WTC11 (cell line): Measurements from ENCODE around the gene CFAP100. TPM values are rescaled to one million over a fixed set of nuclear protein-coding genes. Genes with fewer than 3 reads are reported as not detected.

ENCODE experiments used
- ATAC-seq: fragments of 200-7000 bp; cut with Tn5 transposase; 2 replicates; pipeline ENCODE4 v1.10.0; 2021; ENCODE audit warnings: mild to moderate bottlenecking, moderate library complexity
- CTCF ChIA-PET: fragments of 300-600 bp; sonication (Branson Sonifier 250); formaldehyde crosslinking; loops from one replicate; lab custom pipeline; 2021; ENCODE audit warnings: antibody characterized with exemption; lab: Charles Lee
- POLR2A ChIA-PET: fragments of 350-600 bp; sonication (Branson Sonifier 250); formaldehyde crosslinking; loops from one replicate; lab custom pipeline; 2021; ENCODE audit warnings: antibody characterized with exemption; lab: Charles Lee
- DNase-seq: peaks from one replicate; pipeline ENCODE4 v3.0.0; 2021; ENCODE audit warnings: low spot score
- H3K27ac Mint-ChIP-seq: 2 replicates; pipeline ENCODE4 v1.8.0; 2021; ENCODE audit warnings: mixed read lengths
- H3K27me3 Mint-ChIP-seq: 2 replicates; pipeline ENCODE4 v1.8.0; 2021; ENCODE audit warnings: low read depth, mild to moderate bottlenecking, moderate library complexity, mixed read lengths
- H3K36me3 Mint-ChIP-seq: 2 replicates; pipeline ENCODE4 v1.8.0; 2021; ENCODE audit warnings: mixed read lengths
- H3K4me1 Mint-ChIP-seq: 2 replicates; pipeline ENCODE4 v1.8.0; 2022; ENCODE audit warnings: mixed read lengths
- H3K4me3 Mint-ChIP-seq: 2 replicates; pipeline ENCODE4 v1.8.0; 2021; ENCODE audit warnings: mild to moderate bottlenecking, moderate library complexity, mixed read lengths
- H3K9me3 Mint-ChIP-seq: 2 replicates; pipeline ENCODE4 v1.8.0; 2021; ENCODE audit warnings: mixed read lengths
- GABPB1 ChIP-seq: sonication (generic); formaldehyde crosslinking; IDR thresholded peaks from 2 replicates; pipeline ENCODE4 v1.8.1; 2023; ENCODE audit warnings: mild to moderate bottlenecking, missing genetic modification reagents
- JAZF1 ChIP-seq: fragments of 250-450 bp; sonication (Bioruptor Pico); IDR thresholded peaks from 2 replicates; pipeline ENCODE4 v1.9.0; 2021; ENCODE audit warnings: moderate library complexity, mild to moderate bottlenecking, inconsistent platforms
- SP1 ChIP-seq: sonication (generic); formaldehyde crosslinking; conservative IDR thresholded peaks from 2 replicates; pipeline ENCODE4 v1.8.1; 2022; ENCODE audit warnings: missing genetic modification reagents
- TEAD4 ChIP-seq: sonication (generic); formaldehyde crosslinking; IDR thresholded peaks from 2 replicates; pipeline ENCODE4 v1.8.0; 2022; ENCODE audit warnings: mild to moderate bottlenecking, missing genetic modification reagents
- ZNF317 ChIP-seq: sonication (generic); formaldehyde crosslinking; IDR thresholded peaks from 2 replicates; pipeline ENCODE4 v1.8.1; 2023; ENCODE audit warnings: low read depth, mild to moderate bottlenecking, moderate library complexity, missing genetic modification reagents, borderline replicate concordance
- ZNF425 ChIP-seq: fragments of 250-450 bp; sonication (Bioruptor Pico); conservative IDR thresholded peaks from 2 replicates; pipeline ENCODE4 v1.9.0; 2021; ENCODE audit warnings: mild to moderate bottlenecking
- total RNA-seq: library from RNA; stranded (reverse); gene quantifications from 3 replicates; pipeline ENCODE4 v1.2.3, GENCODE V29; 2021
- TF ChIP-seq, protein P1 (sequence below): sonication (generic); formaldehyde crosslinking; IDR thresholded peaks from 2 replicates; pipeline ENCODE4 v1.8.0; 2023; ENCODE audit warnings: mild to moderate bottlenecking, missing genetic modification reagents
- TF ChIP-seq, protein P2 (sequence below): fragments of 250-450 bp; sonication (Bioruptor Pico); IDR thresholded peaks from 2 replicates; pipeline ENCODE4 v1.9.0; 2021; ENCODE audit warnings: mild to moderate bottlenecking, borderline replicate concordance

CFAP100 gene
- total RNA-seq, 1 experiment from 2014 or later = not detected

DNA sequence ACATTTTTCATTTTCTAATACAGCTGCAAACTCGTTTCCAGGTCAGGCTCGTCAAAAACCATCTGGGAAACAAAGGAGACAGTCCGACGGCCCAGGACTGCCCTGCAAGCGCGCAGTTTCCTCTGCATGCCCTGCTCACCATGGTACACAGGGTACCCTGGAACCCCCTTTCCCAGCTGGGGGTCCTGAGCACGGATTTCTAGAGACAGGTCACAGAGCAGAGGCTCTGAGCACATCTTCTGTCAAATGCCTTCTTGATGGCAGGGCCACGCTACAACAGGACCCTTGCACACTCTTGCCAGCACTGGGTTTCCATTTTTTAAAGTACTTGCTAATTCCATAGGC lies 72.9 kb downstream of the CFAP100 start (continued):
- TF ChIP-seq JAZF1 (CRISPR knock-in tag) = no peak
- TF ChIP-seq, protein P1, sequence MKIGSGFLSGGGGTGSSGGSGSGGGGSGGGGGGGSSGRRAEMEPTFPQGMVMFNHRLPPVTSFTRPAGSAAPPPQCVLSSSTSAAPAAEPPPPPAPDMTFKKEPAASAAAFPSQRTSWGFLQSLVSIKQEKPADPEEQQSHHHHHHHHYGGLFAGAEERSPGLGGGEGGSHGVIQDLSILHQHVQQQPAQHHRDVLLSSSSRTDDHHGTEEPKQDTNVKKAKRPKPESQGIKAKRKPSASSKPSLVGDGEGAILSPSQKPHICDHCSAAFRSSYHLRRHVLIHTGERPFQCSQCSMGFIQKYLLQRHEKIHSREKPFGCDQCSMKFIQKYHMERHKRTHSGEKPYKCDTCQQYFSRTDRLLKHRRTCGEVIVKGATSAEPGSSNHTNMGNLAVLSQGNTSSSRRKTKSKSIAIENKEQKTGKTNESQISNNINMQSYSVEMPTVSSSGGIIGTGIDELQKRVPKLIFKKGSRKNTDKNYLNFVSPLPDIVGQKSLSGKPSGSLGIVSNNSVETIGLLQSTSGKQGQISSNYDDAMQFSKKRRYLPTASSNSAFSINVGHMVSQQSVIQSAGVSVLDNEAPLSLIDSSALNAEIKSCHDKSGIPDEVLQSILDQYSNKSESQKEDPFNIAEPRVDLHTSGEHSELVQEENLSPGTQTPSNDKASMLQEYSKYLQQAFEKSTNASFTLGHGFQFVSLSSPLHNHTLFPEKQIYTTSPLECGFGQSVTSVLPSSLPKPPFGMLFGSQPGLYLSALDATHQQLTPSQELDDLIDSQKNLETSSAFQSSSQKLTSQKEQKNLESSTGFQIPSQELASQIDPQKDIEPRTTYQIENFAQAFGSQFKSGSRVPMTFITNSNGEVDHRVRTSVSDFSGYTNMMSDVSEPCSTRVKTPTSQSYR = no peak
- no peak for TF ChIP-seq ZNF425 (CRISPR knock-in tag)

DNA sequence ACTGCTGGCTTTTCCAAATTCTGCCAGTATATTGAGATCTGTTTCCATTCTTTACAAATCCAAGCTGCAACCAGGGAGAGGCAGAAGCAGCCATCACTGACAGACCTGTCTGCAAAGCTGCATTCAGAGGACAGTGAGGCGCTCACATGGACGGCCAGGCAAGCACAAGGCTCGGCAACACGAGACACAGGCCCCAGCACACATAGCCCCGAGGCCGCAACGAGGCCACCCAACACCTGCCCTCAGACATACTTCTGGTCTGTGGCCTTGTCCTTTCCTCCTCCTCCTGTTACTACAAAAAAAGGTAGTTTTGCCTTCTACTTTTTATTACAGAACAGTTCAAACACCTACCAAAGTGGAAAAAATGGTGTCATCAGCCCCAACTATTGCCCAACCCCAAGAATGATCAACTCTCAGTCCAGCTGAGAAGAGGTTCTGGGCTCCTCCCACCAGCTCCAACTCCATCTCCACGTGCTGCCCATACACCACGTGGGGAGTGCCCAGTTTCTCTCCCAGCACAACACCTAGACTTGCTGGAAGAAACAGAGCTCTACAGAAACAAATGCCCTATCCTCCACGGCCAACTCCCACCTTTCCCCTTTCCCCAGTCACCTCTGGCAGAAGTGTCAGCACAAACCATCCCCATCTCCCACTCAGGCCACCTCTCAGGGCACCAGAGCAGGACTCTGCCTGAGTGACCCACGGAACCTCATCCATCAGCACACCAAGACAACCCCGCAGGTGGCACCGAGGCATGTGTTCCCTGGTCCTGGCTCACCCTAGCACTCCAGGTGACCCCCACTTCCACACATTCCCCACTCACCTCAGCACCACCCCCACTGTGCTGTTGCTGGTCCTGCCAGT lies 73.6 kb downstream of the CFAP100 start:
- peaks cover 69% of the 10 kb centered on the region for H3K36me3 Mint-ChIP-seq
- peak; percentile 75; the same call in 1 of the 2 replicates for TF ChIP-seq ZNF317 (CRISPR knock-in tag)
- TF ChIP-seq GABPB1 (CRISPR knock-in tag) = peak; percentile 92
- no peak for TF ChIP-seq TEAD4 (CRISPR knock-in tag)
- POLR2A ChIA-PET = no interaction called here
- ATAC-seq (no peak), DNase-seq (peak; percentile 3)
- H3K27me3 Mint-ChIP-seq = no peaks in the 10 kb centered on the region
- H3K9me3 Mint-ChIP-seq = no peaks in the 10 kb centered on the region
- peaks cover 12% of the 10 kb centered on the region for H3K4me1 Mint-ChIP-seq
- no peak overlapping the region for H3K4me3 Mint-ChIP-seq
- CTCF ChIA-PET = no interaction called here
- H3K27ac Mint-ChIP-seq = peak overlapping the region; percentile 71; the same call in 1 of the 2 replicates

DNA sequence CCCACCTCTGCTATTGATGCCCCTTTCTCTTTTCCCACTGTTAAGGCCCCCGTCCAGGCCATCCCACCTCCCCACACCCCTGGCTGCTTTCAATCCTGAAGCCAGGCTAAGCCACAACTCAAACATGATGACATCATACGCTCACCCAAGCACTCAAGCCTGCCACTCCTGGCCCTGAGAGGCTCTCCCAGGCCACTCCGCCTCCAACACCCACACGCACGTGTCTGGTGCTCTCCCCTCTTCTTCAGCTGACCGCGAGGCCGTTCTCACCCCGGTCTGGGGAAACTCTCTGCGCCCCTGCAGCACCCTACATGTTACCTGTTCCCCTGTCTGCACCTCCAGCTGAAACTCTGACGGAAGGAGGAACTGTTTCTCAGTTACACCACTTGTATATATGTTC lies 74.8 kb downstream of the CFAP100 start:
- no peaks in the 10 kb centered on the region for H3K9me3 Mint-ChIP-seq
- H3K27ac Mint-ChIP-seq = peak overlapping the region; percentile 13
- ATAC-seq = no peak
- H3K4me1 Mint-ChIP-seq = peaks cover 25% of the 10 kb centered on the region
- TF ChIP-seq SP1 (CRISPR knock-in tag) = no peak
- TF ChIP-seq, protein P2, sequence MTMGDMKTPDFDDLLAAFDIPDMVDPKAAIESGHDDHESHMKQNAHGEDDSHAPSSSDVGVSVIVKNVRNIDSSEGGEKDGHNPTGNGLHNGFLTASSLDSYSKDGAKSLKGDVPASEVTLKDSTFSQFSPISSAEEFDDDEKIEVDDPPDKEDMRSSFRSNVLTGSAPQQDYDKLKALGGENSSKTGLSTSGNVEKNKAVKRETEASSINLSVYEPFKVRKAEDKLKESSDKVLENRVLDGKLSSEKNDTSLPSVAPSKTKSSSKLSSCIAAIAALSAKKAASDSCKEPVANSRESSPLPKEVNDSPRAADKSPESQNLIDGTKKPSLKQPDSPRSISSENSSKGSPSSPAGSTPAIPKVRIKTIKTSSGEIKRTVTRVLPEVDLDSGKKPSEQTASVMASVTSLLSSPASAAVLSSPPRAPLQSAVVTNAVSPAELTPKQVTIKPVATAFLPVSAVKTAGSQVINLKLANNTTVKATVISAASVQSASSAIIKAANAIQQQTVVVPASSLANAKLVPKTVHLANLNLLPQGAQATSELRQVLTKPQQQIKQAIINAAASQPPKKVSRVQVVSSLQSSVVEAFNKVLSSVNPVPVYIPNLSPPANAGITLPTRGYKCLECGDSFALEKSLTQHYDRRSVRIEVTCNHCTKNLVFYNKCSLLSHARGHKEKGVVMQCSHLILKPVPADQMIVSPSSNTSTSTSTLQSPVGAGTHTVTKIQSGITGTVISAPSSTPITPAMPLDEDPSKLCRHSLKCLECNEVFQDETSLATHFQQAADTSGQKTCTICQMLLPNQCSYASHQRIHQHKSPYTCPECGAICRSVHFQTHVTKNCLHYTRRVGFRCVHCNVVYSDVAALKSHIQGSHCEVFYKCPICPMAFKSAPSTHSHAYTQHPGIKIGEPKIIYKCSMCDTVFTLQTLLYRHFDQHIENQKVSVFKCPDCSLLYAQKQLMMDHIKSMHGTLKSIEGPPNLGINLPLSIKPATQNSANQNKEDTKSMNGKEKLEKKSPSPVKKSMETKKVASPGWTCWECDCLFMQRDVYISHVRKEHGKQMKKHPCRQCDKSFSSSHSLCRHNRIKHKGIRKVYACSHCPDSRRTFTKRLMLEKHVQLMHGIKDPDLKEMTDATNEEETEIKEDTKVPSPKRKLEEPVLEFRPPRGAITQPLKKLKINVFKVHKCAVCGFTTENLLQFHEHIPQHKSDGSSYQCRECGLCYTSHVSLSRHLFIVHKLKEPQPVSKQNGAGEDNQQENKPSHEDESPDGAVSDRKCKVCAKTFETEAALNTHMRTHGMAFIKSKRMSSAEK (CRISPR knock-in tag) = no peak
- TF ChIP-seq, all 79 proteins: peak for 0
- no peak for DNase-seq
- CTCF ChIA-PET = no interaction called here
- Mint-ChIP-seq H3K4me3 (no peak overlapping the region), H3K36me3 (peaks cover 60% of the 10 kb centered on the region), H3K27me3 (no peaks in the 10 kb centered on the region)
- POLR2A ChIA-PET = no interaction called here
